Liver (tissue), 9 donors: ENCODE measurements around the gene COPS9. TPM values are rescaled to one million over a fixed set of nuclear protein-coding genes. Genes with fewer than 3 reads are reported as not detected.

Experiments used
- DNase-seq: peaks from one replicate; pipeline ENCODE4 v3.0.0-alpha.2; 2017; ENCODE audit warnings: low spot score
- H3K27ac ChIP-seq, 2 donors: one replicate each; pipeline ENCODE4 v1.7.0; 2013; ENCODE audit warnings: inconsistent platforms in 2 of 2, low read length in 2 of 2, control low read depth in 1 of 2, low read depth in 1 of 2, mild to moderate bottlenecking in 1 of 2
- H3K27me3 ChIP-seq, 4 donors: one replicate each; pipeline versions ENCODE4 v1.6.1 to v1.7.0; 2013; ENCODE audit warnings: low read length in 3 of 4, inconsistent platforms in 1 of 4, mild to moderate bottlenecking in 1 of 4, moderate library complexity in 1 of 4; ENCODE audit not compliant: control insufficient read depth in 4 of 4, insufficient read depth in 4 of 4
- H3K36me3 ChIP-seq, 4 donors: one replicate each; pipeline versions ENCODE4 v1.6.1 to v1.7.0; 2013; ENCODE audit warnings: low read length in 3 of 4, mild to moderate bottlenecking in 3 of 4, low read depth in 1 of 4, moderate library complexity in 1 of 4; ENCODE audit not compliant: control insufficient read depth in 4 of 4, insufficient read depth in 3 of 4
- H3K4me1 ChIP-seq, 4 donors: one replicate each; pipeline versions ENCODE4 v1.6.1 to v1.7.0; 2013; ENCODE audit warnings: low read length in 3 of 4, mild to moderate bottlenecking in 3 of 4, moderate library complexity in 1 of 4; ENCODE audit not compliant: control insufficient read depth in 4 of 4, insufficient read depth in 4 of 4
- H3K4me3 ChIP-seq, 3 donors: one replicate each; pipeline versions ENCODE4 v1.6.1 to v1.7.0; 2013; ENCODE audit warnings: low read length in 3 of 3, control low read depth in 1 of 3, low read depth in 1 of 3, mild to moderate bottlenecking in 1 of 3
- H3K9ac ChIP-seq, 2 donors: one replicate each; pipeline ENCODE4 v1.7.0; 2013; ENCODE audit warnings: low read length in 2 of 2, mild to moderate bottlenecking in 2 of 2, moderate library complexity in 2 of 2, control low read depth in 1 of 2, low read depth in 1 of 2
- H3K9me3 ChIP-seq, 4 donors: one replicate each; pipeline versions ENCODE4 v1.6.1 to v1.7.0; 2013; ENCODE audit warnings: low read length in 3 of 4; ENCODE audit not compliant: control insufficient read depth in 4 of 4
- CTCF ChIP-seq: fragments of 150-350 bp; IDR thresholded peaks from 2 replicates; pipeline ENCODE4 v1.5.1; 2017; ENCODE audit warnings: improper control_type of control experiment, low read depth, low read length; ENCODE audit not compliant: missing input control
- EGR1 ChIP-seq, 2 donors: IDR thresholded peaks; 2 replicates each; pipeline ENCODE4 v1.6.1; 2016 to 2018; ENCODE audit warnings: antibody characterized with exemption in 2 of 2, low read depth in 2 of 2
- FOXA1 ChIP-seq: IDR thresholded peaks from 2 replicates; pipeline ENCODE4 v1.6.1; 2016; ENCODE audit warnings: antibody characterized with exemption
- FOXA2 ChIP-seq: IDR thresholded peaks from 2 replicates; pipeline ENCODE4 v1.6.1; 2016; ENCODE audit warnings: antibody characterized with exemption
- GABPA ChIP-seq, 2 donors: IDR thresholded peaks in 1 of 2; conservative IDR thresholded peaks in 1 of 2; 2 replicates each; pipeline ENCODE4 v1.6.1; 2016; ENCODE audit warnings: antibody characterized with exemption in 2 of 2, mild to moderate bottlenecking in 1 of 2, moderate library complexity in 1 of 2
- HNF4A ChIP-seq, 2 donors: conservative IDR thresholded peaks; 2 replicates each; pipeline ENCODE4 v1.6.1; 2016; ENCODE audit warnings: antibody characterized with exemption in 2 of 2, mild to moderate bottlenecking in 2 of 2
- HNF4G ChIP-seq: IDR thresholded peaks from 2 replicates; pipeline ENCODE4 v1.6.1; 2016; ENCODE audit warnings: antibody characterized with exemption
- JUND ChIP-seq, 2 donors: IDR thresholded peaks; 2 replicates each; pipeline ENCODE4 v1.6.1; 2016; ENCODE audit warnings: antibody characterized with exemption in 2 of 2
- MAX ChIP-seq: IDR thresholded peaks from 2 replicates; pipeline ENCODE4 v1.6.1; 2016; ENCODE audit warnings: antibody characterized with exemption
- NR2F2 ChIP-seq: IDR thresholded peaks from 2 replicates; pipeline ENCODE4 v1.6.1; 2016; ENCODE audit warnings: antibody characterized with exemption
- RAD21 ChIP-seq, 2 donors: IDR thresholded peaks; 2 replicates each; pipeline ENCODE4 v1.6.1; 2016; ENCODE audit warnings: antibody characterized with exemption in 2 of 2, mild to moderate bottlenecking in 2 of 2
- RXRA ChIP-seq, 2 donors: IDR thresholded peaks; 2 replicates each; pipeline ENCODE4 v1.6.1; 2017 to 2018; ENCODE audit warnings: antibody characterized with exemption in 2 of 2, mild to moderate bottlenecking in 1 of 2
- SP1 ChIP-seq: IDR thresholded peaks from 2 replicates; pipeline ENCODE4 v1.6.1; 2018; ENCODE audit warnings: antibody characterized with exemption, mild to moderate bottlenecking
- TAF1 ChIP-seq: conservative IDR thresholded peaks from 2 replicates; pipeline ENCODE4 v1.6.1; 2016; ENCODE audit warnings: antibody characterized with exemption, mild to moderate bottlenecking
- YY1 ChIP-seq: IDR thresholded peaks from 2 replicates; pipeline ENCODE4 v1.6.1; 2016; ENCODE audit warnings: antibody characterized with exemption, mild to moderate bottlenecking
- WGBS: extraction: QIAGEN DNeasy Blood & Tissue Kit; methylation state at CpG from one replicate; pipeline ENCODE4 v1.1.7; 2013; 5-methylcytosine and 5-hydroxymethylcytosine counted together
- polyA plus RNA-seq, 2 donors: library from polyadenylated mRNA; stranded (reverse) in 1 of 2; unstranded in 1 of 2; fragments of 200-250 nt in 1 of 2; fragments of >200 nt in 1 of 2; fragmentation: Nextera tagmentation in 1 of 2; extraction: Ambion mirVana in 1 of 2; gene quantifications; one replicate each; pipeline versions ENCODE4 v1.2.1 to v1.2.3, GENCODE V29; 2013 to 2015
- total RNA-seq, 2 donors: library from RNA; depleted of rRNA; stranded (reverse); fragments of >200 nt; gene quantifications; one replicate each; pipeline ENCODE4 v1.2.3, GENCODE V29; 2014
- TF ChIP-seq, protein P1 (sequence below): IDR thresholded peaks from 2 replicates; pipeline ENCODE4 v1.6.1; 2016; ENCODE audit warnings: antibody characterized with exemption
- TF ChIP-seq, protein P2 (sequence below): IDR thresholded peaks from 2 replicates; pipeline ENCODE4 v1.6.1; 2016; ENCODE audit warnings: antibody characterized with exemption
- TF ChIP-seq, protein P3 (sequence below): IDR thresholded peaks from 2 replicates; pipeline ENCODE4 v1.6.1; 2016; ENCODE audit warnings: antibody characterized with exemption, mild to moderate bottlenecking
- donor health status: healthy.
- donor health status: healthy.
- donor health status: healthy.
- donor health status: healthy.
- donor health status: healthy.

The COPS9 gene
- total and polyA plus RNA-seq, 4 donors: 12.9 to 138 (median 79.6) TPM

GRCh38 chr2:240160291-240161086 lies 24.4 kb upstream of the COPS9 start (continued):
- TF ChIP-seq, protein P1, sequence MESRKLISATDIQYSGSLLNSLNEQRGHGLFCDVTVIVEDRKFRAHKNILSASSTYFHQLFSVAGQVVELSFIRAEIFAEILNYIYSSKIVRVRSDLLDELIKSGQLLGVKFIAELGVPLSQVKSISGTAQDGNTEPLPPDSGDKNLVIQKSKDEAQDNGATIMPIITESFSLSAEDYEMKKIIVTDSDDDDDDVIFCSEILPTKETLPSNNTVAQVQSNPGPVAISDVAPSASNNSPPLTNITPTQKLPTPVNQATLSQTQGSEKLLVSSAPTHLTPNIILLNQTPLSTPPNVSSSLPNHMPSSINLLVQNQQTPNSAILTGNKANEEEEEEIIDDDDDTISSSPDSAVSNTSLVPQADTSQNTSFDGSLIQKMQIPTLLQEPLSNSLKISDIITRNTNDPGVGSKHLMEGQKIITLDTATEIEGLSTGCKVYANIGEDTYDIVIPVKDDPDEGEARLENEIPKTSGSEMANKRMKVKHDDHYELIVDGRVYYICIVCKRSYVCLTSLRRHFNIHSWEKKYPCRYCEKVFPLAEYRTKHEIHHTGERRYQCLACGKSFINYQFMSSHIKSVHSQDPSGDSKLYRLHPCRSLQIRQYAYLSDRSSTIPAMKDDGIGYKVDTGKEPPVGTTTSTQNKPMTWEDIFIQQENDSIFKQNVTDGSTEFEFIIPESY: no peak

DNA sequence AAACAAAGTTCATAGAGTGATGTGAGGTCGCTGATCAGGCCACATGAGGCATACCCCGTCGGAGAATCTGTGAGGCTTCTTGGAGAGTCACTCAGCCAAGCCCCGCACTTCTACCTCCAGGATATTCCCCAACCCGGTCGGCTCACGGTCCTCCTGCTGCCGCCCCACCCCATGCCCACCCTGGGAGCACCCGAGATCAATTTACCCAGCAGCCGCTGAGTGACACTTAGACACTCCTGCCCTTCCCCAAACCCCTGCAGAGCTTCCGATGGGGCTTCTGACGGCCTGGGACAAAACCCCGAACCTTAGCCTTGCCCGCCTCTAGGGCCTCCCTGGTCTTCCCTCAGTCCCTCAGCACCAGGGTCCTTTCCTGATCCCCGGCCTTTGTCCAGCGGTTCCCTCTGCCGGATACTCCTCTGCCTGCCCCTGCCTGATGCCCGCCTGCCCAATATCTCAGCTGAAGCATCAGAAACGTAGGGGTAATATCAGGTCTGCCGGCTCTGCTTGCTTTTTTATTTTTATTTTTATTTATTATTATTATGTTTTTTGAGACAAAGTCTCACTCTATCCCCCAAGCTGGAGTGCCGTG lies 23.2 kb upstream of the COPS9 start:
- DNase-seq: no peak
- Histone ChIP-seq H3K27ac (no peak overlapping the region), H3K4me1 (no peaks in the 10 kb centered on the region), H3K9ac (no peak overlapping the region), H3K36me3 (no peaks in the 10 kb centered on the region), H3K4me3 (no peak overlapping the region), H3K27me3 (no peaks in the 10 kb centered on the region), H3K9me3 (no peaks in the 10 kb centered on the region)
- TF ChIP-seq, protein P2, sequence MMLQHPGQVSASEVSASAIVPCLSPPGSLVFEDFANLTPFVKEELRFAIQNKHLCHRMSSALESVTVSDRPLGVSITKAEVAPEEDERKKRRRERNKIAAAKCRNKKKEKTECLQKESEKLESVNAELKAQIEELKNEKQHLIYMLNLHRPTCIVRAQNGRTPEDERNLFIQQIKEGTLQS: no peak
- TF ChIP-seq CTCF (no peak), FOXA2 (no peak), SP1 (no peak), RXRA (IDR thresholded peaks at IDR 0.05) (no peak), NR2F2 (no peak), YY1 (no peak), MAX (no peak), FOXA1 (no peak), JUND (IDR thresholded peaks at IDR 0.05) (no peak), EGR1 (IDR thresholded peaks at IDR 0.05; ENCODE audit: low read depth in 2 of 2) (no peak), HNF4G (no peak), GABPA (IDR thresholded peaks at IDR 0.05 in 1 of 2, conservative IDR thresholded peaks at IDR 0.05 in 1 of 2) (no peak), RAD21 (IDR thresholded peaks at IDR 0.05) (no peak), HNF4A (conservative IDR thresholded peaks at IDR 0.05) (no peak), TAF1 (no peak)
- TF ChIP-seq, protein P1: no peak
- TF ChIP-seq, protein P3, sequence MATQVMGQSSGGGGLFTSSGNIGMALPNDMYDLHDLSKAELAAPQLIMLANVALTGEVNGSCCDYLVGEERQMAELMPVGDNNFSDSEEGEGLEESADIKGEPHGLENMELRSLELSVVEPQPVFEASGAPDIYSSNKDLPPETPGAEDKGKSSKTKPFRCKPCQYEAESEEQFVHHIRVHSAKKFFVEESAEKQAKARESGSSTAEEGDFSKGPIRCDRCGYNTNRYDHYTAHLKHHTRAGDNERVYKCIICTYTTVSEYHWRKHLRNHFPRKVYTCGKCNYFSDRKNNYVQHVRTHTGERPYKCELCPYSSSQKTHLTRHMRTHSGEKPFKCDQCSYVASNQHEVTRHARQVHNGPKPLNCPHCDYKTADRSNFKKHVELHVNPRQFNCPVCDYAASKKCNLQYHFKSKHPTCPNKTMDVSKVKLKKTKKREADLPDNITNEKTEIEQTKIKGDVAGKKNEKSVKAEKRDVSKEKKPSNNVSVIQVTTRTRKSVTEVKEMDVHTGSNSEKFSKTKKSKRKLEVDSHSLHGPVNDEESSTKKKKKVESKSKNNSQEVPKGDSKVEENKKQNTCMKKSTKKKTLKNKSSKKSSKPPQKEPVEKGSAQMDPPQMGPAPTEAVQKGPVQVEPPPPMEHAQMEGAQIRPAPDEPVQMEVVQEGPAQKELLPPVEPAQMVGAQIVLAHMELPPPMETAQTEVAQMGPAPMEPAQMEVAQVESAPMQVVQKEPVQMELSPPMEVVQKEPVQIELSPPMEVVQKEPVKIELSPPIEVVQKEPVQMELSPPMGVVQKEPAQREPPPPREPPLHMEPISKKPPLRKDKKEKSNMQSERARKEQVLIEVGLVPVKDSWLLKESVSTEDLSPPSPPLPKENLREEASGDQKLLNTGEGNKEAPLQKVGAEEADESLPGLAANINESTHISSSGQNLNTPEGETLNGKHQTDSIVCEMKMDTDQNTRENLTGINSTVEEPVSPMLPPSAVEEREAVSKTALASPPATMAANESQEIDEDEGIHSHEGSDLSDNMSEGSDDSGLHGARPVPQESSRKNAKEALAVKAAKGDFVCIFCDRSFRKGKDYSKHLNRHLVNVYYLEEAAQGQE: no peak
- 77% methylated on average over 21 of the region's 21 CpGs for WGBS
